Activated CD4-positive, CD25-positive, alpha-beta regulatory T cell treated with anti-CD3 and anti-CD28 coated beads, Interleukin-2, amount 50 U/mL, for 24 hours (primary cell): ENCODE results near the gene ZNF579.

Experiments
- ATAC-seq, 2 donors: fragments of 150-1000 bp; cut with Tn5 transposase; one replicate each; pipeline ENCODE4 v1.10.0; 2021; ENCODE audit warnings: mild to moderate bottlenecking in 1 of 2, moderate library complexity in 1 of 2

Gene ZNF579

GRCh38 chr19:55580628-55581144 lies at the start of gene ZNF579:
TSS of gene ZNF579 (minus strand) at chr19:55580848. CDS start at chr19:55579639, 1,209 bp downstream.
- ATAC-seq = peak; percentile 65 to 74

DNA sequence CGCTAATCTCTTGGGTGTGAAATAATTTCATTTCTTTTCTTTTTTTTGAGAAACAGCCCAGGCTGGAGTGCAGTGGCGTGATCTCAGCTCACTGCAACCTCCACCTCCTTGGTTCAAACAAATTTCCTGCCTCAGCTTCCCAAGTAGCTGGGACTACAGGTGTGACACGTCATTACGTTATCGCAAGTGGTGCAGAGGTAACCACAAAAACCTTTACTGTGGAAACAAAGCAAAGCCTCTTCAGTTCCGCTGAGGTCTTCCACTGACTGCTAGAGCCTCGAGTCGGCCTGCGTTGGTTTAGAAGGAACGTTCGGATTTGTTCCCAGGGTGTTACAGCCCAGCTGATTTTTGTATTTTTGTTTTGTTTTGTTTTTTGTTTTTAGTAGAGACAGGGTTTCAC lies 45.7 kb upstream of the ZNF579 start:
- ATAC-seq = peak; percentile 33 to 64

DNA sequence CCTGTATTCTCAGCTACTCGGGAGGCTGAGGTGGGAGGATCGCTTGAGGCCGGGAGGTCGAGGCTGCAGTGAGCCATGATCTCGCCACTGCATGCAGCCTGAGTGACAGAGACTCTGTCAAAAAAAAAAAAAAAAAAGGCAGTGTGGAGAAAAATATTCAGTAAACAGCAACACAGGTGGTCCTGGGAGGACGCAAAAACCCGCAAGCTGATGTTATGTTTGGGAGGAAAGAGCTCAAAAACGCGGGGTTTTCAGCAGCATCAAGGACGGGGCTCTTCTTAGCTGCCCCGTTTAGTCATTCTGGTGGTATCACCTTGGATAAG lies 44.3 kb upstream of the ZNF579 start:
- no peak for ATAC-seq

DNA sequence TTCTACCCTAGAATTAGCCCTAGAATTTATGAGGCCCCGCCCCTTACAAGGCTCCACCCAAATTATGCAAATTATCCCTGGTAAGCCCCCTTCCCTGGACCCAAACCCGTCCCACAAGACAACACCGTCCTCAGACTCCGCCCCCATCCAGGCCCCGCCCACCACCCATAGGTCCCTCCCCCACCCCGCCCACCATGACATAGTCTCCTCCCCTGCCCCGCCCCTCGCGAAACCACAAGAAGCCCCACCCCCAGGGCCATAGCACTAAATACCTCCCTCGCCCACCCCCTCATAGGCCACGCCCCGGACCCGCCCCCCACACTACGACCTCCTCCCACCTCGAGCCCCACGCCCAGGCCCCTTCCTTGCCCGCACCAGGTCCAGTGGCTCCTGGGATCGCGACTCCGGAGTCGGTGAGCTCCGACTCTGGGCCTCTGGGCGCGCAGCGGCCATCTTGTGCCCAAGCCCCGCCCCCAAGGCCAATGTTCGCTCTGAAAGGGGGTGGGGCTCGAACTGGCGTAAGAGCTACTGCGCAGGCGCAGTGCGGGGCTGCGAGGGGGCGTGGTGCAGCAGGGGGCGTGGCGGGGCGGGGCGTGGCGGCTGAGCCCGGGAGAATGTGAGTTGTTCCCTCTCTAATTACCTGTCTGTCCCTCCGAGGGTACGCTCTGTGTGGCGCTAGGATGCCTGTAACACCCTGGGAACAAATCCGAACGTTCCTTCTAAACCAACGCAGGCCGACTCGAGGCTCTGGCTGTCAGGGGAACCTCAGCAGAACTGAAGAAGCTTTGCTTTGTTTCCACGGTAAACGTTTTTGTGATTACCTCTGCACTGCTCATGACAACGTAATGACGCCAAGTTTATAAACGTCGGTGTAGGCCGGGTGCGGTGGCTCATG lies 43.7 kb upstream of the ZNF579 start, which contains the start of gene ZNF784:
Gene ZNF784 (minus strand): TSS at position 458 of the 895 bp plus-strand sequence. CDS start 5 bp downstream, at position 453.
- ATAC-seq = peak; percentile 72 to 80

- ATAC-seq = no peak
These were observed 42.9 kb upstream of the ZNF579 start for GRCh38 chr19:55623561-55623960.

DNA sequence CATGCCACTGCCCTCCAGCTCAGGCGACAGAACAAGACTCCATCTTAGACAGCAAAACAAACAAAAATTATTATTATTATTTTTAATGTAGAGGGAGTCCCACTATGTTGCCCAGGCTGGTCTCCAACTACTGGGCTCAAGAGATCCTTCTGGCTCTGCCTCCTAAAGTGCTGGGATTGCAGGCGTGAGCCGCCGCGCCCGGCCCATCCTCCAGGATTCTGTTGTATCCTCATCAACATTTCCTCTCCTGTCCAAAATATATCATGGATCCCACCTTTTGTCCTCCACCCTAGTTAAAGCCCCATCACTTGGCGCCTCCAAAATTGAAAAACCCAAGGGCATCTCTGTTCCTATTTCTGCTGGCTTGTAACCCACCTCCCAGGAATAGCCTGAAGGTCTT lies 42.5 kb upstream of the ZNF579 start:
- ATAC-seq = no peak

GRCh38 chr19:55622242-55622969 lies 41.8 kb upstream of the ZNF579 start:
- ATAC-seq = no peak

- no peak for ATAC-seq
These were observed 41.1 kb upstream of the ZNF579 start for GRCh38 chr19:55621673-55622231.

DNA sequence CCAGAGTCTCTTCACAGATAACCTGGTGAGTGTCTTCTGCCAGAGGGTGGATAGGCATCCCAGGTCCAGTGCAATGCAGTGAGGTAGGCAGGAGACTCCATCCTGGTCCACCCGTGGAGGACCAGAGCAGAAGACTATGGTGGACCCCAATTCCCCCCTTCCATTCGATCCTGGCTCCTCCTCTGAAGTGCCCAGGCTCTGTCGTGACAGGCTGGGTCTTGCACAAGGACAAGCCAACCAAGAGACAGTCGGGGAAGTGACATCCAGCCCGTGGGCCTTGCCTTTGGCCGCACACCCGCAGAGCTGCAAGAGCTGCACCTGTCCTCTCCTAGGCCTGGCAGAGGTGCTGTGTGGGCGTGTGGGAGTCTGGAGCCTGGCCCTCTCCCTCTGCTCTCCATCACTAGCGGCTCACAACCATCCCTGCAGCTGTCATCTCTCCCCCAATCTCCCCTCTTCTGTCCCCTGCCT lies 40.6 kb upstream of the ZNF579 start:
- ATAC-seq = no peak

DNA sequence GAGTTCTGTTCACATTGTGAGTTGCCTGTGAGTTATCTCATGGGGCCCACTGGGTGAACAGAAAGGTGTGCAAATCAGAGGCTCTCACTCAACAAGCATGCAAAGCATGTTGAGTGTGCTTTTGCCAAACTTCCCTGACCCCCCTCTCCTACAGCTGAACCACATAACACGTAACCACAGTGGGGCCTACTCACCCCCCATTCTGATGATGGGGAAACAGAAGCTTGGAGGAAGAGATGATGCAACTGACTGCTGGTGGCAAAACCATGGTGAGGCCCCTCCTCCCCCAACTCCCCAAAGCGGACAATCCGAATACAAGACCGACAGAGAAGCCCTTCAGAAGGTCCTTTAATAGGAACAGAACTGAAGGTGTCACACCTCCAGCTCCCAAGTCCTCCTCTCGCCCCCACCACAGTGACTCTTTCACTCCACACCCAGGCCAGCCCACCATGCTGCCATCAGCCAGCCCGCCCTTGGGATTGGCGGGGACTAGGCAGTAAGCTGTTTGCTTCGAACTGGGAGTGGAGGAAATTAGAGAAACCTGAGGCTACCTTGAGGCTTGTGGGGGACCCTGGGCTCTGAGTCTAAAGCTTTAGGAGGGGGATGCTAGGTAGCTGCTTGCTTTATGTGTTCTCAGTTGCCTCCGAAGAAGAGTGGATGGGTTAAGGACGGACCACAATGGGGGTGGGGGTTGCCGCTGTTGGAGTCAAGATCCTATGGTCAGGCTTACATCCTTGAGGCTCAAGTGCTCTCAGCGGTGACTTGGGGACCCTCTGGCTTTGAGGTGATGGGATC lies 40.0 kb upstream of the ZNF579 start:
- no peak for ATAC-seq

GRCh38 chr19:55619286-55619685 lies 38.6 kb upstream of the ZNF579 start:
- no peak for ATAC-seq

GRCh38 chr19:55618426-55618825 lies 37.8 kb upstream of the ZNF579 start:
- no peak for ATAC-seq

- no peak for ATAC-seq
These were observed 36.8 kb upstream of the ZNF579 start for GRCh38 chr19:55617426-55617825.

DNA sequence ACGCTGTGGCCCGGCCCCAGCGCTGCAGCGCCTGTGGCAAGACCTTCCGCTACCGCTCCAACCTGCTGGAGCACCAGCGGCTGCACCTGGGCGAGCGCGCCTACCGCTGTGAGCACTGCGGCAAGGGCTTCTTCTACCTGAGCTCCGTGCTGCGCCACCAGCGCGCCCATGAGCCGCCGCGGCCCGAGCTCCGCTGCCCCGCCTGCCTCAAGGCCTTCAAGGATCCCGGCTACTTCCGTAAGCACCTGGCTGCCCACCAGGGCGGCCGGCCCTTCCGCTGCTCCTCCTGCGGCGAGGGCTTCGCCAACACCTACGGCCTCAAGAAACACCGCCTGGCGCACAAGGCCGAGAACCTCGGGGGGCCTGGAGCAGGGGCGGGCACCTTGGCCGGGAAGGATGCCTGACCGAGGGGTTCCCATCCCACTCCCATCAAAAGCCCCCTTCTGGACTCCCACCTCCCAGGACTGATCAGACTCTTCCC lies 35.8 kb upstream of the ZNF579 start:
- ATAC-seq = no peak

GRCh38 chr19:55615543-55616394 lies 35.1 kb upstream of the ZNF579 start:
- ATAC-seq = no peak

GRCh38 chr19:55614711-55615542 lies 34.3 kb upstream of the ZNF579 start:
- no peak for ATAC-seq

DNA sequence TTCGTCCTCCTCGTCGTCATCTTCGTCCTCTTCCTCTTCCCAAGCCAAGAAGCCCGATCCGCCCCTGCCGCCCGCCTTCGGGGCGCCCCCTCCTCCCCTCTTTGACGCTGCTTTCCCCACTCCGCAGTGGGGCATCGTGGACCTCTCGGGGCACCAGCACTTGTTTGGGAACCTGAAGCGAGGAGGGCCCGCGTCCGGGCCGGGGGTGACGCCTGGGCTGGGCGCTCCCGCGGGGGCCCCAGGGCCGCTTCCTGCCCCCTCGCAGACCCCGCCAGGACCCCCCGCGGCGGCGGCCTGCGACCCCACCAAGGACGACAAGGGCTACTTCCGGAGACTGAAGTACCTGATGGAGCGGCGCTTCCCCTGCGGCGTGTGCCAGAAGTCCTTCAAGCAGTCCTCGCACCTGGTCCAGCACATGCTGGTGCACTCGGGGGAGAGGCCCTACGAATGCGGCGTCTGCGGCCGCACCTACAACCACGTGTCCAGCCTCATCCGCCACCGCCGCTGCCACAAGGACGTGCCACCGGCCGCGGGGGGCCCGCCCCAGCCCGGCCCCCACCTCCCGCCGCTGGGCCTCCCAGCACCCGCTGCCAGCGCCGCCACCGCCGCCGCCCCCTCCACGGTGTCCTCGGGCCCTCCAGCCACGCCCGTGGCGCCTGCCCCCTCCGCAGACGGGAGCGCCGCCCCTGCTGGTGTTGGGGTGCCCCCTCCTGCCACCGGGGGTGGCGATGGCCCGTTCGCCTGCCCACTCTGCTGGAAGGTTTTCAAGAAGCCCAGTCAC lies 33.5 kb upstream of the ZNF579 start:
- ATAC-seq = no peak

DNA sequence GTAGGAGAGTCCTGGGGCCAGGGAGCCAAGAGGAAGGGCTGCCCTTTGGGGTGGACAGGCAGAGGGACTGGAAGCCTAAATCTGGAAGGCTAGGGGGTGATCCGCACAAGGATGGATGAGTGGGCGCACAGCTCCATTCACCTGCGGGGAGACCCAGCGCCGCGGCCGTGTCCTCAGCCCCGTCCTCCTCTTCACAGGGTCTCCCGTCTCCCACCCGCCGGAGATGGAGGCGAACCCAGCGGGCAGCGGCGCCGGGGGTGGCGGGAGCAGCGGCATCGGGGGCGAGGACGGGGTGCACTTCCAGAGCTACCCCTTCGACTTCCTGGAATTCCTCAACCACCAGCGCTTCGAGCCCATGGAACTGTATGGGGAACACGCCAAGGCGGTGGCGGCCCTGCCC lies 32.7 kb upstream of the ZNF579 start:
- ATAC-seq = no peak

GRCh38 chr19:55611983-55612645 lies 31.5 kb upstream of the ZNF579 start:
- ATAC-seq = no peak
